ENCODE results near the gene PIM2.

DNA sequence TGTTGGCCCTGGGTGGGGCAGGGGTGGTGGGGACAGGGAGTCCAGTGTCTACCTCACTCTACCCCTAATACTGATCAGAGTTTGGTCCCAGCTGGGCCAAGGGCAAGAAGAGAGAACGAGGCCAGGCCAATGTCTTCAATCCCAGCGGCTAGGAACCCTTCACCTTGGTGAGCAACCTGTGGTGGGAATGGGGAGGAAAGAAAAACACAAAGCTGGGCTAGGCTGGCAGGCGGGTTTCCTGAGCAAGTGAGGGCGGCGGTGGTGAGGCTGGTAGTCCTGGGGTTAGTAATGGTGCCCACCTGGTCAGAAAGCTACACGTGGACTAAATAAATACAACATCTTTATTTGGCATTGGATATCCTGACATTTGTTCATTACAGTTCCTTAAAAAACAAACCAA, 15.5 kb downstream of the PIM2 start:
- no peak for TF ChIP-seq CTCF (IDR thresholded peaks at IDR 0.05; ENCODE audit: poor library complexity)
- TF ChIP-seq EZH2 (IDR thresholded peaks at IDR 0.05; ENCODE audit: borderline replicate concordance): no peak
- no peak for TF ChIP-seq EZH2phosphoT487 (IDR thresholded peaks at IDR 0.05; ENCODE audit: low read depth, severe bottlenecking, unreplicated experiment)

All from hepatocyte (in vitro differentiated cells).